NCI-H146 treated with DMSO at 0.1 percent for 48 hours (cell line): ENCODE data around the gene CACNA1I.

Source experiments
- DNase-seq: peaks from one replicate; lab custom pipeline; 2025; ENCODE audit not compliant: unreplicated experiment; lab: John Stamatoyannopoulos, UW

CACNA1I gene

GRCh38 chr22:39664485-39665200, 94.1 kb downstream of the CACNA1I start:
- DNase-seq, result peak; percentile 9

GRCh38 chr22:39665229-39665628, 94.7 kb downstream of the CACNA1I start:
- no peak for DNase-seq

- no peak for DNase-seq
These were observed 95.3 kb downstream of the CACNA1I start for GRCh38 chr22:39665661-39666431.

GRCh38 chr22:39666495-39666894, 95.9 kb downstream of the CACNA1I start:
- DNase-seq, result no peak

- no peak for DNase-seq
These were observed 96.4 kb downstream of the CACNA1I start for GRCh38 chr22:39666926-39667325.

- no peak for DNase-seq
These were observed 98.9 kb downstream of the CACNA1I start for GRCh38 chr22:39669432-39669831.

GRCh38 chr22:39671936-39672335, 101.4 kb downstream of the CACNA1I start:
- DNase-seq, result no peak

GRCh38 chr22:39674536-39674935, 104.0 kb downstream of the CACNA1I start:
- no peak for DNase-seq

GRCh38 chr22:39675947-39676346, 105.4 kb downstream of the CACNA1I start:
- no peak for DNase-seq

GRCh38 chr22:39677967-39678366, 107.4 kb downstream of the CACNA1I start:
- no peak for DNase-seq

GRCh38 chr22:39678862-39679490, 108.4 kb downstream of the CACNA1I start:
- no peak for DNase-seq

GRCh38 chr22:39679652-39680051, 109.1 kb downstream of the CACNA1I start:
- no peak for DNase-seq

- DNase-seq, result no peak
These were observed 109.9 kb downstream of the CACNA1I start for GRCh38 chr22:39680486-39680885.

- DNase-seq, result no peak
These were observed 110.7 kb downstream of the CACNA1I start for GRCh38 chr22:39681038-39681861.

- no peak for DNase-seq
These were observed 112.4 kb downstream of the CACNA1I start for GRCh38 chr22:39682994-39683393.

GRCh38 chr22:39683639-39684038, 113.1 kb downstream of the CACNA1I start:
- no peak for DNase-seq

- DNase-seq, result no peak
These were observed 114.2 kb downstream of the CACNA1I start for GRCh38 chr22:39684702-39685281.

GRCh38 chr22:39685336-39686177, 115.0 kb downstream of the CACNA1I start:
- no peak for DNase-seq

- no peak for DNase-seq
These were observed 115.6 kb downstream of the CACNA1I start for GRCh38 chr22:39686178-39686620.
